H1 (cell line): ENCODE measurements around the gene POLR2I.

ENCODE experiments used
- ASH2L ChIP-seq: fragments of 200-600, 300-600 bp; sonication (generic); IDR thresholded peaks from one replicate; pipeline ENCODE4 v1.7.1; 2017; ENCODE audit warnings: low read length
- RBBP5 ChIP-seq: IDR thresholded peaks from 2 replicates; pipeline ENCODE4 v1.7.1; 2012; ENCODE audit warnings: low read depth, mild to moderate bottlenecking, inconsistent platforms, low read length, moderate library complexity, borderline replicate concordance
- SP2 ChIP-seq: IDR thresholded peaks from 2 replicates; pipeline ENCODE4 v1.6.1; 2012; ENCODE audit warnings: mild to moderate bottlenecking, low read length, inconsistent platforms
- TEAD4 ChIP-seq: IDR thresholded peaks from 2 replicates; pipeline ENCODE4 v1.6.1; 2012; ENCODE audit warnings: low read depth, low read length, inconsistent platforms, mixed read lengths

DNA sequence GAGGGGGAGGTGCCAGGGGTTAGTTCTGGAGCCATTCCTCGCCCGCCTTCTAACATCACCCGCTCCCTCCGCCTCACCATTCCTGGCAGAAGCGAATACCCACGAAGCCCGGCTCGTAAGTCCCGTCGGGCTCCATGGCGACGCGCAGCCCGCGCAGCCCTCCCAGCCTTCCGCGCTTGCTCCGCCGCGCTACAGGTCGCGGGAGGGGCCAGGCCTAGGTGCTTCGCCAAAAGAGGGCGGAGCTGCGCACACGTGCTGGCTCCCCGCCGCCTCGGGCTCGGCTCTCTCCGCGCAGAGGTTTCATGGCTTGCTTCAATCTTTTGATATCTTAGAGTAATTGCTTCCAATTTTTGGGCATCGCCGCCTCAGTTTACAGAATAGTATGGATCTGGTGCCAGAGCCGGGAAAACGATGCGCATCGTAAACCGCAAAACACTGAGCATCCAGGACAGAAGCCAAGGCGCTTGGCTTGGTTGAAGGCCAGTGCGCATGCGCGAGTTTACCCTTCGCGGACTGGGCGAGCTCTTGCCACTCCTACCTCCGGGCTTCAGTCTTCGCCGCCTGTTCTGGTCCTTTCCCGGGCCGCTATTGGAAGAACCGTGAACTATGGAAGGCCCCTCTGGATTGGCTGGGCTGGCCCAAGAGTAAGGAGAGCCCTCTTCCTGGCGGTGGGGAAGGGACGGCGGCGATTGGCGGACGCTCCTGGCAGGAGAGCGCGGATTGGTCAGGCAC, at the start of gene POLR2I:
- TF ChIP-seq RBBP5: no peak; the same call in 1 of the 2 replicates
- TF ChIP-seq TEAD4: no peak
- TF ChIP-seq SP2: peak; percentile 15; the same call in 1 of the 2 replicates
- peak; percentile 79 for TF ChIP-seq ASH2L
